A673 (cell line): ENCODE results near the gene HLA-C. TPM values are rescaled to one million over a fixed set of nuclear protein-coding genes. Genes with fewer than 3 reads are reported as not detected.

Source experiments
- BruUV-seq: library from RNA; stranded (reverse); fragments of 400-500 nt; replicated peaks from 2 replicates; lab custom pipeline; 2021; lab: Mats Ljungman, UMichigan
- CTCF ChIA-PET: fragments of 300-600 bp; sonication (Branson Sonifier 250); formaldehyde crosslinking; loops from one replicate; lab custom pipeline; 2022; ENCODE audit warnings: antibody characterized with exemption; lab: Charles Lee
- POLR2A ChIA-PET: fragments of 300-600 bp; sonication (Branson Sonifier 250); formaldehyde crosslinking; loops from one replicate; lab custom pipeline; 2022; ENCODE audit warnings: antibody characterized with exemption; ENCODE audit not compliant: low non-redundant PET; lab: Charles Lee
- DNase-seq: peaks from one replicate; pipeline ENCODE4 v3.0.0-alpha.2; 2015; ENCODE audit warnings: low spot score
- H3K27ac ChIP-seq: fragments of 200-600 bp; sonication (generic); 2 replicates; pipeline ENCODE4 v1.5.1; 2016; ENCODE audit warnings: mixed run types, low read depth, mild to moderate bottlenecking, mixed read lengths, antibody characterized with exemption, low read length; ENCODE audit not compliant: poor library complexity, severe bottlenecking
- H3K27me3 ChIP-seq: fragments of 200-600 bp; sonication (generic); replicated peaks from 2 replicates; pipeline ENCODE4 v1.6.1; 2017; ENCODE audit warnings: mixed run types, low read depth, mild to moderate bottlenecking, mixed read lengths, antibody characterized with exemption, low read length; ENCODE audit not compliant: insufficient read depth, poor library complexity
- H3K36me3 ChIP-seq: fragments of 200-600 bp; sonication (generic); 2 replicates; pipeline ENCODE4 v1.6.1; 2016; ENCODE audit warnings: mixed run types, mild to moderate bottlenecking, mixed read lengths, antibody characterized with exemption, low read length; ENCODE audit not compliant: insufficient read depth, poor library complexity, severe bottlenecking
- H3K4me1 ChIP-seq: fragments of 200-600 bp; sonication (generic); 2 replicates; pipeline ENCODE4 v1.6.1; 2017; ENCODE audit warnings: mixed run types, mild to moderate bottlenecking, mixed read lengths, antibody characterized with exemption, low read length; ENCODE audit not compliant: insufficient read depth, poor library complexity, severe bottlenecking
- H3K4me3 ChIP-seq: fragments of 200-600 bp; sonication (generic); 2 replicates; pipeline ENCODE4 v1.5.1; 2016; ENCODE audit warnings: low read depth, mixed run types, mild to moderate bottlenecking, mixed read lengths, low read length; ENCODE audit not compliant: poor library complexity, severe bottlenecking
- H3K9me3 ChIP-seq: fragments of 200-600 bp; sonication (generic); 2 replicates; pipeline ENCODE4 v1.6.1; 2016; ENCODE audit warnings: mixed run types, low read depth, mild to moderate bottlenecking, mixed read lengths, antibody characterized with exemption, low read length; ENCODE audit not compliant: poor library complexity, severe bottlenecking
- EZH2 ChIP-seq: fragments of 200-600 bp; sonication (generic); IDR thresholded peaks from 2 replicates; pipeline ENCODE4 v1.6.1; 2017; ENCODE audit warnings: borderline replicate concordance, low read depth, mild to moderate bottlenecking, mixed read lengths, antibody characterized with exemption, low read length; ENCODE audit not compliant: poor library complexity, severe bottlenecking
- intact Hi-C: fragments of 100-400 bp; cut with micrococcal nuclease; formaldehyde crosslinking; loops from one replicate; pipeline ENCODE4 v1.10.0; 2022; ENCODE audit not compliant: unreplicated experiment
- total RNA-seq: library from RNA; stranded (reverse); gene quantifications from 2 replicates; pipeline ENCODE4 v1.2.3, GENCODE V29; 2021
- TF ChIP-seq, protein P1 (sequence below): fragments of 300-800, 200-600 bp; sonication (generic); conservative IDR thresholded peaks from 2 replicates; pipeline ENCODE4 v1.5.1; 2017; ENCODE audit warnings: low read depth, mild to moderate bottlenecking, antibody characterized with exemption, low read length, moderate library complexity, mixed read lengths

Gene HLA-C
- total RNA-seq, 1 experiment from 2014 or later = 121 TPM

GRCh38 chr6:31300797-31301196, 28.9 kb upstream of the HLA-C start:
- ChIA-PET POLR2A (no interaction called here), CTCF (no interaction called here)

DNA sequence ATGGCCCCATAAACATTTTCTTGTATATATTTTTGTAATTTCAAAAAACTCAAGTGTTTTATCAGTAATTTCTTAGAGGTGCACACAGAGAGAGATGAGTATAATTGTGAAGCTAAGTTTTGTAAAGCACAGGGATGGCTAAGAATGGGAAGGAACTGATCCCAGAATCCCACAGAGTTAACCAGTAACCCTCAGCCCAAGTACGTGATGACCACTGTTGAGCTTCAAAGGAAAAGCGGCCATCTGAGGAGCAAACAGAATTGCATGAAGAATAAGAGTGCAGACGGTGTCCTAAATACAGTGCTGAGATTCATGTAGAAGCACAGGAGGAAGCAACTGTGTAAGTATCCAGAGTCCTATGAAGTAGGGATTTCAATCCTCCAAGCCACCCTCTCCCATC, 28.1 kb upstream of the HLA-C start:
- Histone ChIP-seq H3K9me3 (no peaks in the 10 kb centered on the region), H3K27me3 (peaks cover 73% of the 10 kb centered on the region), H3K4me3 (no peak overlapping the region), H3K36me3 (no peaks in the 10 kb centered on the region), H3K4me1 (no peaks in the 10 kb centered on the region), H3K27ac (no peak overlapping the region)
- BruUV-seq = no TSS peak
- intact Hi-C loops = no loop called here
- POLR2A ChIA-PET = interaction anchor here (0.6 kb wide), 1 partner anchor 573 kb away, joined by 4 read pairs; no protein-coding TSS in a partner anchor
- TF ChIP-seq, protein P1, sequence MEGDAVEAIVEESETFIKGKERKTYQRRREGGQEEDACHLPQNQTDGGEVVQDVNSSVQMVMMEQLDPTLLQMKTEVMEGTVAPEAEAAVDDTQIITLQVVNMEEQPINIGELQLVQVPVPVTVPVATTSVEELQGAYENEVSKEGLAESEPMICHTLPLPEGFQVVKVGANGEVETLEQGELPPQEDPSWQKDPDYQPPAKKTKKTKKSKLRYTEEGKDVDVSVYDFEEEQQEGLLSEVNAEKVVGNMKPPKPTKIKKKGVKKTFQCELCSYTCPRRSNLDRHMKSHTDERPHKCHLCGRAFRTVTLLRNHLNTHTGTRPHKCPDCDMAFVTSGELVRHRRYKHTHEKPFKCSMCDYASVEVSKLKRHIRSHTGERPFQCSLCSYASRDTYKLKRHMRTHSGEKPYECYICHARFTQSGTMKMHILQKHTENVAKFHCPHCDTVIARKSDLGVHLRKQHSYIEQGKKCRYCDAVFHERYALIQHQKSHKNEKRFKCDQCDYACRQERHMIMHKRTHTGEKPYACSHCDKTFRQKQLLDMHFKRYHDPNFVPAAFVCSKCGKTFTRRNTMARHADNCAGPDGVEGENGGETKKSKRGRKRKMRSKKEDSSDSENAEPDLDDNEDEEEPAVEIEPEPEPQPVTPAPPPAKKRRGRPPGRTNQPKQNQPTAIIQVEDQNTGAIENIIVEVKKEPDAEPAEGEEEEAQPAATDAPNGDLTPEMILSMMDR = no peak
- TF ChIP-seq EZH2 = no peak
- no peak for DNase-seq
- CTCF ChIA-PET = no interaction called here

More at GRCh38 chr6:31300797-31301196, 28.9 kb upstream of the HLA-C start:
- TF ChIP-seq EZH2 = no peak
- TF ChIP-seq, protein P1 = no peak
- Histone ChIP-seq H3K36me3 (no peaks in the 10 kb centered on the region), H3K27me3 (peaks cover 68% of the 10 kb centered on the region), H3K27ac (no peak overlapping the region), H3K9me3 (no peaks in the 10 kb centered on the region), H3K4me1 (no peaks in the 10 kb centered on the region), H3K4me3 (no peak overlapping the region)
- DNase-seq = no peak
- intact Hi-C loops = no loop called here
- no TSS peak for BruUV-seq

GRCh38 chr6:31299511-31299910, 27.6 kb upstream of the HLA-C start:
- H3K4me3 ChIP-seq = no peak overlapping the region
- intact Hi-C loops = no loop called here
- no peaks in the 10 kb centered on the region for H3K4me1 ChIP-seq
- H3K36me3 ChIP-seq = no peaks in the 10 kb centered on the region
- peaks cover 77% of the 10 kb centered on the region for H3K27me3 ChIP-seq
- no peak for TF ChIP-seq EZH2
- TF ChIP-seq, protein P1 = no peak
- POLR2A ChIA-PET = interaction anchor here (0.6 kb wide), 1 partner anchor 572 kb away, joined by 4 read pairs; no protein-coding TSS in a partner anchor
- no TSS peak for BruUV-seq
- H3K27ac ChIP-seq = no peak overlapping the region
- DNase-seq = no peak
- CTCF ChIA-PET = no interaction called here
- no peaks in the 10 kb centered on the region for H3K9me3 ChIP-seq
